Colonic mucosa (tissue), 4 donors: ENCODE results near the gene H6PD. TPM values are rescaled to one million over a fixed set of nuclear protein-coding genes. Genes with fewer than 3 reads are reported as not detected.

ENCODE experiments used
- DNase-seq: peaks from one replicate; pipeline ENCODE4 v3.0.0-alpha.2; 2020
- H3K27ac ChIP-seq: fragments of 200-600 bp; one replicate; pipeline ENCODE4 v1.8.0; 2021
- H3K27me3 ChIP-seq: fragments of 200-600 bp; one replicate; pipeline ENCODE4 v1.8.0; 2021
- H3K36me3 ChIP-seq: fragments of 200-600 bp; one replicate; pipeline ENCODE4 v1.8.0; 2021
- H3K4me1 ChIP-seq: fragments of 200-600 bp; one replicate; pipeline ENCODE4 v1.8.0; 2021; ENCODE audit warnings: mild to moderate bottlenecking
- H3K4me3 ChIP-seq: fragments of 200-600 bp; one replicate; pipeline ENCODE4 v1.8.0; 2021
- H3K9ac ChIP-seq, 2 donors: one replicate each; pipeline ENCODE4 v1.7.0; 2013; ENCODE audit warnings: control low read depth in 2 of 2, low read depth in 2 of 2, low read length in 2 of 2
- H3K9me3 ChIP-seq: fragments of 200-600 bp; one replicate; pipeline ENCODE4 v1.8.0; 2021
- intact Hi-C: fragments of 100-400 bp; cut with DNase I; formaldehyde crosslinking; loops from one replicate; pipeline ENCODE4 v1.14.1; 2022
- total RNA-seq, 2 donors: library from RNA; stranded (reverse); fragmentation: NEBNext Ultra II Directional in 1 of 2; extraction: Animal tissue kit (Norgen Biotek cat#: 25700) in 1 of 2; gene quantifications; one replicate each; pipeline ENCODE4 v1.2.1, GENCODE V29; 2021
- TF ChIP-seq, protein P1 (sequence below): fragments of 200-600 bp; IDR thresholded peaks from one replicate; pipeline ENCODE4 v1.8.0; 2022; ENCODE audit warnings: antibody characterized with exemption, mild to moderate bottlenecking
- donor health status: healthy.
- donor health status: DM: no; HTN: no; CAD: no.
- donor health status: DM: no; HTN: no; CAD: no.

H6PD gene
- total RNA-seq, 2 donors from 2014 or later, result 20.8 to 24.7 TPM

DNA sequence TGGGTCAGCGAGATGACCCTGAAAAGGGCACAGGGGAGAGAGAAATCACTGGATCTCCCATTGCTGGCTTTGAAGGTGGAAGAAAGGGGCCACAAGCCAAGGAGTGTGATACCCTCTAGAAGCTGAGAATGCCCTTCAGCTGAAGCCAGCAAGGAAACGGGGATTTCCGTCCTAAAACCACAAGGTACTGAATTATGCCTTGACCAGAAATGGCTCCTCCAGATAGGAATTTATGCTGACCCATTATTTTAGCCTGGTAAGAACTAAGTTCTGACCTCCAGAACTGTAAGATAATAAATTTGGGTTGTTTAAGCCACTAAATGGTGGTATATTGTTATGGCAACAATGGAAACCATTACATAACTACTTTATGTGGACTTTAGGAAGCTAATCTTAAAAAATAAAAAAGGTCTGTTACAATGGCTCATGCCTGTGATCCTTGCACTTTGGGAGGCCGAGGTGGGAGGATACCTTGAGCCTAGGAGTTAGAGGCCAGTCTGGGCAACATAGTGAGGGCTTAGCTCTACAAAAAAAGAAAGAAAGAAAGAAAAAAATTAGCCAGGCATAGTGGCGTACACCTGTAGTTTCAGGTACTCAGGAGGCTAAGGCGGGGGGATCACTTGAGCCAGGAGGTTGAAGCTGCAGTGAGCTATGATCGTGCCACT lies 3.6 kb upstream of the H6PD start:
- no peak for DNase-seq
- Histone ChIP-seq H3K9me3 (no peaks in the 10 kb centered on the region), H3K4me1 (peaks cover 4% of the 10 kb centered on the region), H3K27me3 (no peaks in the 10 kb centered on the region), H3K4me3 (no peak overlapping the region), H3K36me3 (no peaks in the 10 kb centered on the region), H3K27ac (no peak overlapping the region), H3K9ac (no peak overlapping the region)
- TF ChIP-seq, protein P1, sequence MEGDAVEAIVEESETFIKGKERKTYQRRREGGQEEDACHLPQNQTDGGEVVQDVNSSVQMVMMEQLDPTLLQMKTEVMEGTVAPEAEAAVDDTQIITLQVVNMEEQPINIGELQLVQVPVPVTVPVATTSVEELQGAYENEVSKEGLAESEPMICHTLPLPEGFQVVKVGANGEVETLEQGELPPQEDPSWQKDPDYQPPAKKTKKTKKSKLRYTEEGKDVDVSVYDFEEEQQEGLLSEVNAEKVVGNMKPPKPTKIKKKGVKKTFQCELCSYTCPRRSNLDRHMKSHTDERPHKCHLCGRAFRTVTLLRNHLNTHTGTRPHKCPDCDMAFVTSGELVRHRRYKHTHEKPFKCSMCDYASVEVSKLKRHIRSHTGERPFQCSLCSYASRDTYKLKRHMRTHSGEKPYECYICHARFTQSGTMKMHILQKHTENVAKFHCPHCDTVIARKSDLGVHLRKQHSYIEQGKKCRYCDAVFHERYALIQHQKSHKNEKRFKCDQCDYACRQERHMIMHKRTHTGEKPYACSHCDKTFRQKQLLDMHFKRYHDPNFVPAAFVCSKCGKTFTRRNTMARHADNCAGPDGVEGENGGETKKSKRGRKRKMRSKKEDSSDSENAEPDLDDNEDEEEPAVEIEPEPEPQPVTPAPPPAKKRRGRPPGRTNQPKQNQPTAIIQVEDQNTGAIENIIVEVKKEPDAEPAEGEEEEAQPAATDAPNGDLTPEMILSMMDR, result no peak
- intact Hi-C loops, result no loop called here

DNA sequence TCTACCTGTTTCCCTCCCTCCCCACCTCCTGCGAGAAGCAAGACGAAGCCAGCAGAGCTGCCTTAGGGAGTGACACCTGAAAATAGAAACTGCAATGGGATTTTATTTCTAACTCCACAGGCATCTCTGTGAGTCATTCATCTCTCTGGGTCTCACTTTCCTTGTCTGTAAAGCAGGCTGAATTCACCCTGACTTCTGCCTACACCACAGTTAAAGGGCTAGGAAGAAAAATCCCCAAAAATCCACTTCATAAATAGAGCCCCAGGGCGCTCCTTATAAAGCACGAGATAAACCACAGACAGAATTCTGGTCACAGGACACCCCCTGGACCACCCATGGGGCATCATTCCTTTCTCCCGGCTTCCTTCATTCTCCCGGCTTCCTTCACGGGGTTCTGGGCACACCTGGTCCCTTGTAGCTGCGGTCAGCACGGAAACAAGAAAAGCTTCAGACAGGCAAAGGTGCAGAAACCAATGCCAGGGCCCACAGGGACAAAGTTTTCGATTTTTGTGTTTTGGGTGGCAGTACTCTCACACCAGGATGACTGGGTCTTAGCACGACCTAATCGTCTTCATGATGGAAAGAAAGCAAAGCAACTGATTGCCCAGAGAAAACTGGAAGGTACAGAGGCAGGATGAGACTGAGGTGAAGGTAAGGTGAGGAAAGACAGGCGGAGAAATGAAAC lies 2.8 kb upstream of the H6PD start:
- H3K9me3 ChIP-seq, result no peaks in the 10 kb centered on the region
- no peak for DNase-seq
- TF ChIP-seq, protein P1, result no peak
- no peaks in the 10 kb centered on the region for H3K36me3 ChIP-seq
- intact Hi-C loops, result no loop called here
- no peaks in the 10 kb centered on the region for H3K27me3 ChIP-seq
- H3K4me3 ChIP-seq, result no peak overlapping the region
- no peak overlapping the region for H3K9ac ChIP-seq
- H3K27ac ChIP-seq, result no peak overlapping the region
- peaks cover 4% of the 10 kb centered on the region for H3K4me1 ChIP-seq

DNA sequence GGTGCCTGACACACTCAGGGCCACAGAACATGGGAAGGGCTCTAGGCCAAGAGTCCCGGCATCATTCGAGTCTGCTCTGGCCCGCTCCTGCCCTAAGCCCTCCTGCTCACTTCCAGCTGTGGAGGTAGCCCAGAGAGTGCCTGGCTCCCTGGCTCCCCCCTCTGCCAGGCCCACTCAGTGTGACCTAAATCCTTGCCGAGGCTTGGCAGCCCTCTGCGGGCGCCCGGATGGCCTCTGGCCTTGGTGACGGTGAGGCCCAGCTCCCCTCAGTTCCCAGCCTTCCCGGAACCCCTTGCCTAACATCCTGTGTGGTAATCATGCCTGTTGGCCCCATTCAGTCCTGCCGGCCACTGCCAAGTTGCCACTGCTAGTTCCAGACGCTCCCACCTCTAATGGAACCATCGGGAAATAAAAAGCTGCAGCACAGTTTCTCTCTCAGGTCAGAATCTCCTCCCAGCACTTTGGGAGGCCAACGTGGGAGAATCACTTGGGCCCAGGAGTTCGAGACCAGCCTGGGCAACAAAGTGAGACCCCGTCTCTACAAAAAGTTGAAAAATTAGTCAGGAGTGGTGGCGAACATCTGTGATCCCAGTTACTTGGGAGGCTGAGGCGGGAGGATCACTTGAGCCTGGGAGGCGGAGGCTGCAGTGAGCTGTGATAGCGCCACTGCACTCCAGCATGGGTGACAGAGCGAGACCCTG lies 1.2 kb upstream of the H6PD start:
- Histone ChIP-seq H3K27ac (peak overlapping the region; percentile 60), H3K36me3 (no peaks in the 10 kb centered on the region), H3K4me1 (peaks cover 4% of the 10 kb centered on the region), H3K9me3 (no peaks in the 10 kb centered on the region), H3K27me3 (no peaks in the 10 kb centered on the region), H3K9ac (no peak overlapping the region), H3K4me3 (no peak overlapping the region)
- intact Hi-C loops, result no loop called here
- TF ChIP-seq, protein P1, result no peak
- peak; percentile 43 for DNase-seq

DNA sequence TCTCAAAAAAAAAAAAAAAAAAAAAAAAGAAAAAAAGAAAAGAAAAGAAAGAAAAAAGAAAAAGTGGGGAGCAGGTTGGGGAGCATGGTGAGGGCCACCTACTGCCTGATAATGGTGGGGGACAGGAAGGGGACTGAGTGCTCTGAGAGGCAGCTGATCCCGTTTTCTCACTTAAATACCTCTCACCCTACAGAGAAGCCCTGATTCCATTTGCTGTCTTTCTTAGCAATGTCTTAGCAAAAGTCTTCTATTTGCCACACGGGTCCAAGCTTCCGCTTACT lies 692 bp upstream of the H6PD start:
- Histone ChIP-seq H3K4me3 (peak overlapping the region; percentile 33), H3K36me3 (no peaks in the 10 kb centered on the region), H3K27ac (peak overlapping the region; percentile 60), H3K27me3 (no peaks in the 10 kb centered on the region), H3K9me3 (no peaks in the 10 kb centered on the region), H3K4me1 (peaks cover 4% of the 10 kb centered on the region), H3K9ac (peak overlapping the region; percentile 66 to 84)
- TF ChIP-seq, protein P1, result no peak
- no peak for DNase-seq
- intact Hi-C loops, result no loop called here

DNA sequence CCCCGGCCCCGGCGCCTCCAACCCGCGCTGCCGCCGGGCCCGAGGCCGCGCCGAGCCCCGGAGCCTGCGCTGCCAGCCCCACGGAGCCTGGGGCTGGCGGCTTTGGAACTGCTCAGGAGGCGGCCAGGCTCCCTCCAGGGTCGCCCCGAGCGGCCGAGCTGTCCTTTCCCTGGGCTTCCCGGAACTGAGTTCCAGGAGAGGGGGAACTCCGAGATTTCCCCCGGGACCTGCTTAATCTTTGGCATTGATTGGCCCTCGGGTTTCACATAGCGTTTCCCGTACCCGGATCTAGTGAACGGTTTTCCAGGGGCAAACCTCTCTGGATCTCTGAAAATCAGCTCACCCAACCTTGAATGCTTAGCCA lies 504 bp downstream of the H6PD start:
- peak overlapping the region; percentile 88 for H3K27ac ChIP-seq
- TF ChIP-seq, protein P1, result no peak
- H3K27me3 ChIP-seq, result no peaks in the 10 kb centered on the region
- H3K9ac ChIP-seq, result peak overlapping the region; percentile 92 to 97
- H3K4me1 ChIP-seq, result peaks cover 4% of the 10 kb centered on the region
- DNase-seq, result peak; percentile 30
- H3K9me3 ChIP-seq, result no peaks in the 10 kb centered on the region
- H3K4me3 ChIP-seq, result peak overlapping the region; percentile 50
- intact Hi-C loops, result no loop called here
- H3K36me3 ChIP-seq, result no peaks in the 10 kb centered on the region
